Stomach (tissue), 9 donors: ENCODE data around the gene HMGCS2. TPM values are rescaled to one million over a fixed set of nuclear protein-coding genes. Genes with fewer than 3 reads are reported as not detected.

Source experiments
- DNase-seq, 2 donors: peaks; one replicate each; pipeline versions ENCODE4 v3.0.0 to v3.0.0-alpha.2; 2013 to 2019
- H3K27ac ChIP-seq, 5 donors: fragments of 200-600 bp in 4 of 5; sonication (generic) in 4 of 5; one replicate each; pipeline ENCODE4 v1.5.1; 2013 to 2019; ENCODE audit warnings: mild to moderate bottlenecking in 1 of 5, moderate library complexity in 1 of 5
- H3K27me3 ChIP-seq, 3 donors: fragments of 200-600 bp; sonication (generic); one replicate each; pipeline ENCODE4 v1.5.1; 2017 to 2019; ENCODE audit warnings: mixed run types in 1 of 3
- H3K36me3 ChIP-seq, 4 donors: fragments of 200-600 bp; sonication (generic); 1 replicate in 3 of 4; 2 replicates in 1 of 4; pipeline ENCODE4 v1.5.1; 2016 to 2019
- H3K4me1 ChIP-seq, 4 donors: fragments of 200-600 bp; sonication (generic); one replicate each; pipeline ENCODE4 v1.5.1; 2016 to 2019
- H3K4me3 ChIP-seq, 4 donors: fragments of 200-600 bp; sonication (generic) in 3 of 4; one replicate each; pipeline ENCODE4 v1.5.1; 2016 to 2019; ENCODE audit warnings: mild to moderate bottlenecking in 1 of 4
- H3K9me3 ChIP-seq, 4 donors: fragments of 200-600 bp; sonication (generic); one replicate each; pipeline ENCODE4 v1.5.1; 2016 to 2019
- EP300 ChIP-seq: sonication (generic); formaldehyde crosslinking; IDR thresholded peaks from one replicate; pipeline ENCODE4 v1.6.1; 2017; ENCODE audit warnings: antibody characterized with exemption
- POLR2A ChIP-seq, 4 donors: fragments of 450-650 bp; IDR thresholded peaks; one replicate each; pipeline ENCODE4 v1.6.1; 2016; ENCODE audit warnings: antibody characterized with exemption in 4 of 4, control low read depth in 2 of 4, mild to moderate bottlenecking in 1 of 4, moderate library complexity in 1 of 4
- POLR2AphosphoS5 ChIP-seq, 3 donors: sonication (generic); formaldehyde crosslinking; IDR thresholded peaks; one replicate each; pipeline ENCODE4 v1.6.1; 2016; ENCODE audit warnings: antibody characterized with exemption in 3 of 3
- WGBS, 5 donors: extraction: QIAGEN DNeasy Blood & Tissue Kit in 3 of 5; methylation state at CpG; one replicate each; pipeline versions ENCODE4 v1.1.5 to v1.1.7; 2013 to 2018; 5-methylcytosine and 5-hydroxymethylcytosine counted together
- intact Hi-C: fragments of 100-400 bp; cut with DNase I; formaldehyde crosslinking; loops from one replicate; pipeline ENCODE4 v1.15.1; 2023; ENCODE audit warnings: low total_unique reads
- polyA plus RNA-seq, 3 donors: library from polyadenylated mRNA; stranded (reverse); fragments of 200-250 nt; gene quantifications; one replicate each; pipeline ENCODE4 v1.2.3, GENCODE V29; 2013
- total RNA-seq, 5 donors: library from RNA; depleted of rRNA; stranded (reverse); fragments of >200 nt; gene quantifications; one replicate each; pipeline versions ENCODE4 v1.1.0 to v1.2.3, GENCODE V29; 2014 to 2016
- TF ChIP-seq, protein P1 (sequence below), 7 experiments: fragments of 450-650 bp in 4 of 7; fragments of 200-600 bp in 3 of 7; sonication (generic) in 3 of 7; IDR thresholded peaks; one replicate each; pipeline ENCODE4 v1.5.1; 2016 to 2019; ENCODE audit warnings: antibody characterized with exemption in 7 of 7, control low read depth in 2 of 7, mild to moderate bottlenecking in 1 of 7
- donor health status: healthy with polysubstance abuse.
- donor health status: Bipolar disorder and iron deficiency.
- donor health status: healthy.

Gene HMGCS2
- total and polyA plus RNA-seq, 8 donors, result 2.5 to 203 (median 57.6) TPM

DNA sequence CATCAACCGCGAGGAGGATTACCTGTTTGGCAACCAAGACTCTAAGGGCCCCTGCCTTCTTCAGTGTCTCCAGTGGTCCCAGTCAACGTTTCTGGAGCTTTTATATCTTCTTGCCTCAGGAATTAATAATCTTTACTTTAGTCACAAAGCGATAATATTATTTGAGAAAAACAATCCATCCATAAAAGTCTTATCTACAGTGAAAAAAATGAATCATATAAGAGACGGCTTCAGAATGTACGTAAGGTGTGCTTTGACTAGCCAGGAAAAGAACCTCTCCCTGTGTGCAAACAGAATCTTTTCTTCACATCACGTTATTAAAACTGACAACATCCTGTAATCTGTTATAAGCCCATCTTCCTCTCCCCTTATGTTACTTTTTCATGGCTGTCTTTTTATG is 42.7 kb upstream of the HMGCS2 start, which contains the start of gene REG4:
Gene REG4, minus strand, starts transcription at position 74 of the 400 bp plus-strand sequence. CDS start 2,691 bp downstream, outside the sequence.
- Histone ChIP-seq H3K27me3 (peaks cover 0 to 14% (median 0%) of the 10 kb centered on the region in 3 donors), H3K36me3 (no peaks in the 10 kb centered on the region), H3K4me1 (peaks cover 0 to 7% (median 2%) of the 10 kb centered on the region in 4 donors), H3K27ac (peak within 1 kb of the TSS in 1 of 5 donors; percentile 12), H3K9me3 (no peaks in the 10 kb centered on the region), H3K4me3 (no peak within 1 kb of the TSS)
- TF ChIP-seq POLR2AphosphoS5 (IDR thresholded peaks at IDR 0.05), result no peak
- TF ChIP-seq, protein P1, sequence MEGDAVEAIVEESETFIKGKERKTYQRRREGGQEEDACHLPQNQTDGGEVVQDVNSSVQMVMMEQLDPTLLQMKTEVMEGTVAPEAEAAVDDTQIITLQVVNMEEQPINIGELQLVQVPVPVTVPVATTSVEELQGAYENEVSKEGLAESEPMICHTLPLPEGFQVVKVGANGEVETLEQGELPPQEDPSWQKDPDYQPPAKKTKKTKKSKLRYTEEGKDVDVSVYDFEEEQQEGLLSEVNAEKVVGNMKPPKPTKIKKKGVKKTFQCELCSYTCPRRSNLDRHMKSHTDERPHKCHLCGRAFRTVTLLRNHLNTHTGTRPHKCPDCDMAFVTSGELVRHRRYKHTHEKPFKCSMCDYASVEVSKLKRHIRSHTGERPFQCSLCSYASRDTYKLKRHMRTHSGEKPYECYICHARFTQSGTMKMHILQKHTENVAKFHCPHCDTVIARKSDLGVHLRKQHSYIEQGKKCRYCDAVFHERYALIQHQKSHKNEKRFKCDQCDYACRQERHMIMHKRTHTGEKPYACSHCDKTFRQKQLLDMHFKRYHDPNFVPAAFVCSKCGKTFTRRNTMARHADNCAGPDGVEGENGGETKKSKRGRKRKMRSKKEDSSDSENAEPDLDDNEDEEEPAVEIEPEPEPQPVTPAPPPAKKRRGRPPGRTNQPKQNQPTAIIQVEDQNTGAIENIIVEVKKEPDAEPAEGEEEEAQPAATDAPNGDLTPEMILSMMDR (IDR thresholded peaks at IDR 0.05), result no peak
- no peak for TF ChIP-seq POLR2A (IDR thresholded peaks at IDR 0.05)
- TF ChIP-seq EP300, result no peak
- WGBS, 5 donors, result 37 to 63% (median 42%) methylated on average over 7 of the region's 7 CpGs
- intact Hi-C loops, result no loop called here
- no peak for DNase-seq

DNA sequence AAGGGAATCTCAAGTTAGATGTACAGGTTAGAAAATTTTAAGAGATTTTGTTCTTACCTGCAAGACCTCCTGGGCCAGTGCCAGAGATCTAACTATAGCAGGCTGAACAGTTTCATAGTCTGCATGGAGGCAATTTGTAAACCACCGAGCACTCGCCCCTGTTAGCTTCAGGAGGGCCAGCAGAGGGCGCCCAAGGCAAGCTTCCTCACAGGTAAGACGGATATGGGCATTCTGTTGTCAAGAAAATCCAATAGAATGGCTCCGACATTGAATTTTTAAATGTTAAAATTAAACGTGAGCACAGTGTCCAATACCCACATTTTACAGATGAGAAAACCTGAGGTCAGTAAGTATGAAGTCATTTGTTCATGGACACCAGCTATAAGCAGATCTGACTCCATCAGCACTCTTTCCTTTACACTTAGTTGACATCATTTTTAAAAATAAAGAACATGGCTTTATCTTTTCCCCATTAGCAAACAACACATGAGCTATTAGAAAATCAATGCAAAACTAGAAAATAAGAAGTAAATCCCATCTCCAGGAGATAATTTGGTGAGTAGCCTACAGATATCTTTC is 40.4 kb upstream of the HMGCS2 start:
- peak; percentile 82 to 93 for DNase-seq
- intact Hi-C loops, result loop anchor here (10.0 kb wide), 1 partner anchor 64 kb away; no protein-coding TSS in a partner anchor
- peaks cover 0 to 7% (median 2%) of the 10 kb centered on the region in 4 donors for H3K4me1 ChIP-seq
- no peak overlapping the region for H3K4me3 ChIP-seq
- peaks cover 0 to 16% (median 0%) of the 10 kb centered on the region in 3 donors for H3K27me3 ChIP-seq
- 1 to 2% (median 1%) methylated on average over 6 of the region's 6 CpGs for WGBS, 5 donors
- H3K36me3 ChIP-seq, result no peaks in the 10 kb centered on the region
- no peak overlapping the region for H3K27ac ChIP-seq
- H3K9me3 ChIP-seq, result no peaks in the 10 kb centered on the region
- TF ChIP-seq POLR2A (IDR thresholded peaks at IDR 0.05) (no peak), EP300 (no peak), POLR2AphosphoS5 (IDR thresholded peaks at IDR 0.05) (no peak)
- TF ChIP-seq, protein P1 (IDR thresholded peaks at IDR 0.05), result peak in 5 of 7 experiments; percentile 35 to 80 (median 74)

DNA sequence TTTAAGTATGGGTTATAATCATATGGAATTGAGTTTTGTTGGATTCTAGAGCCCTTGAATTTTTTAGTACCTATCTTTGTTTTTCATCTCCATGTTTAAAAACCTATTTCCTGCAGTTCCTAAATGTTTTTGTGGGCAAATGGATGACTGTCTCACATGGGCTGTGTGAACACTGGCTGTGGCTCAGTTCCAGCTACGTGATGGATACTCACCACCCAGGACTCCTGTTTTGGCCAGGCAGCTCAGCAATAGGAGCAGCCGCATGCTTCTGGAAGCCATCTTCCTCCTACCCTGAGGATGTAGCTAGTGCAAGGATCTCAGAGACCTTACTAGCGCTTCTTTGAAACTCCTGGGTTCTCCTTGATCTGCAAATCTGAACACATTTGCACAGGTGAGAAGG is 39.8 kb upstream of the HMGCS2 start:
- Histone ChIP-seq H3K4me1 (peaks cover 0 to 7% (median 2%) of the 10 kb centered on the region in 4 donors), H3K4me3 (no peak overlapping the region), H3K36me3 (no peaks in the 10 kb centered on the region), H3K9me3 (no peaks in the 10 kb centered on the region), H3K27ac (no peak overlapping the region), H3K27me3 (peaks cover 0 to 16% (median 0%) of the 10 kb centered on the region in 3 donors)
- no peak for DNase-seq
- TF ChIP-seq POLR2AphosphoS5 (IDR thresholded peaks at IDR 0.05), result no peak
- TF ChIP-seq, protein P1 (IDR thresholded peaks at IDR 0.05), result no peak
- no peak for TF ChIP-seq POLR2A (IDR thresholded peaks at IDR 0.05)
- TF ChIP-seq EP300, result no peak
- 46 to 63% (median 52%) methylated on average over 3 of the region's 3 CpGs for WGBS, 5 donors
- intact Hi-C loops, result loop anchor here (10.0 kb wide), 1 partner anchor 64 kb away; no protein-coding TSS in a partner anchor

DNA sequence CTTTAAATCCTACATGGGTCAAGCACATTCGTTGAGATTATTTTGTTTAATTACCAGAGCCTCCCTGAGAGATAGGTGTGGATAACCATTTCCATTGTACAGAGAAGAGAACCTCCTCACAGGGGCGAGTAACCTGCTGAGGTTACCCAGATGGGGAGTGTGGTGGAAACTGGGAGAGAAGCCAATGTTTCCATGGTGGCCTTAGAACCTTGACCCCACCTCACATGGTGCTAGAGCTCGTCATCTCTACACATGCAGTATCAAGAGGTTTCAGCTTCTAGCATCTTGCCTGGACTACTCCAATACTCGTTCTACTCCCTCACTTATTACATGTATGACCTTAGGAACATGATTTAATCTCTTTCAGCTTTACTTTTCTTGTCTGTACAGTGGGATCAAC is 37.8 kb upstream of the HMGCS2 start:
- Histone ChIP-seq H3K4me3 (no peak overlapping the region), H3K27me3 (peaks cover 0 to 16% (median 0%) of the 10 kb centered on the region in 3 donors), H3K27ac (no peak overlapping the region), H3K36me3 (no peaks in the 10 kb centered on the region), H3K9me3 (no peaks in the 10 kb centered on the region), H3K4me1 (peaks cover 0 to 7% (median 2%) of the 10 kb centered on the region in 4 donors)
- TF ChIP-seq EP300, result no peak
- TF ChIP-seq, protein P1 (IDR thresholded peaks at IDR 0.05), result no peak
- no peak for TF ChIP-seq POLR2AphosphoS5 (IDR thresholded peaks at IDR 0.05)
- no peak for TF ChIP-seq POLR2A (IDR thresholded peaks at IDR 0.05)
- WGBS, 5 donors, result 49 to 68% (median 57%) methylated on average over 4 of the region's 4 CpGs
- intact Hi-C loops, result loop anchor here (10.0 kb wide), 1 partner anchor 62 kb away; no protein-coding TSS in a partner anchor
- DNase-seq, result no peak
